Mucosa of rectum (tissue), 2 donors: ENCODE measurements around the gene RAB26.
"Not testable (repeated sequence)": the region's sequence is repeated elsewhere in the genome, so short reads cannot be mapped to it uniquely, and the experiment has no call there.

Experiments
- H3K27ac ChIP-seq, 2 donors: one replicate each; pipeline ENCODE4 v1.7.0; 2013; ENCODE audit warnings: inconsistent platforms in 2 of 2, low read depth in 2 of 2, low read length in 2 of 2
- H3K27me3 ChIP-seq, 2 donors: one replicate each; pipeline ENCODE4 v1.7.0; 2013; ENCODE audit warnings: low read length in 2 of 2; ENCODE audit not compliant: control insufficient read depth in 2 of 2, insufficient read depth in 2 of 2
- H3K36me3 ChIP-seq, 2 donors: one replicate each; pipeline ENCODE4 v1.7.0; 2013; ENCODE audit warnings: low read length in 2 of 2; ENCODE audit not compliant: control insufficient read depth in 2 of 2, insufficient read depth in 2 of 2
- H3K4me1 ChIP-seq, 2 donors: one replicate each; pipeline ENCODE4 v1.7.0; 2013; ENCODE audit warnings: low read length in 2 of 2, mild to moderate bottlenecking in 1 of 2; ENCODE audit not compliant: control insufficient read depth in 2 of 2, insufficient read depth in 2 of 2
- H3K4me3 ChIP-seq, 2 donors: one replicate each; pipeline ENCODE4 v1.7.0; 2013; ENCODE audit warnings: low read length in 2 of 2
- H3K9ac ChIP-seq, 2 donors: one replicate each; pipeline ENCODE4 v1.7.0; 2013; ENCODE audit warnings: low read length in 2 of 2, low read depth in 1 of 2, mild to moderate bottlenecking in 1 of 2
- H3K9me3 ChIP-seq, 2 donors: one replicate each; pipeline ENCODE4 v1.7.0; 2013; ENCODE audit warnings: low read length in 2 of 2; ENCODE audit not compliant: control insufficient read depth in 2 of 2
- donor health status: healthy.
- donor health status: Normal muscosa, but diverticular disease.

RAB26 gene

GRCh38 chr16:2195322-2196161, 47.1 kb downstream of the RAB26 start:
- H3K4me1 ChIP-seq = peaks cover 0 to 4% of the 10 kb centered on the region in 2 donors
- no peak overlapping the region for H3K4me3 ChIP-seq
- no peak overlapping the region for H3K27ac ChIP-seq
- no peak overlapping the region for H3K9ac ChIP-seq
- no peaks in the 10 kb centered on the region for H3K36me3 ChIP-seq
- H3K27me3 ChIP-seq = peaks cover 30 to 37% of the 10 kb centered on the region in 2 donors
- H3K9me3 ChIP-seq = no peaks in the 10 kb centered on the region

GRCh38 chr16:2196162-2196980, 47.9 kb downstream of the RAB26 start, which contains the start of gene CASKIN1:
TSS of gene CASKIN1 (minus strand) at chr16:2196605. CDS start at chr16:2196432, 173 bp downstream.
- Histone ChIP-seq H3K4me3 (no peak within 1 kb of the TSS), H3K27ac (no peak within 1 kb of the TSS), H3K36me3 (no peaks in the 10 kb centered on the region), H3K4me1 (peaks cover 0 to 4% of the 10 kb centered on the region in 2 donors), H3K9me3 (no peaks in the 10 kb centered on the region), H3K9ac (no peak within 1 kb of the TSS), H3K27me3 (peaks cover 30 to 37% of the 10 kb centered on the region in 2 donors)

- no peak overlapping the region for H3K27ac ChIP-seq
- no peaks in the 10 kb centered on the region for H3K36me3 ChIP-seq
- H3K4me1 ChIP-seq = peaks cover 0 to 4% of the 10 kb centered on the region in 2 donors
- H3K4me3 ChIP-seq = no peak overlapping the region
- no peak overlapping the region for H3K9ac ChIP-seq
- H3K27me3 ChIP-seq = peaks cover 30 to 37% of the 10 kb centered on the region in 2 donors
- H3K9me3 ChIP-seq = no peaks in the 10 kb centered on the region
Measured at GRCh38 chr16:2196981-2197511, 48.6 kb downstream of the RAB26 start.

- peaks cover 30 to 37% of the 10 kb centered on the region in 2 donors for H3K27me3 ChIP-seq
- no peak overlapping the region for H3K4me3 ChIP-seq
- no peaks in the 10 kb centered on the region for H3K9me3 ChIP-seq
- H3K9ac ChIP-seq = no peak overlapping the region
- H3K27ac ChIP-seq = no peak overlapping the region
- H3K4me1 ChIP-seq = peaks cover 0 to 4% of the 10 kb centered on the region in 2 donors
- no peaks in the 10 kb centered on the region for H3K36me3 ChIP-seq
Measured at GRCh38 chr16:2197765-2198164, 49.3 kb downstream of the RAB26 start.

- Histone ChIP-seq H3K9me3 (no peaks in the 10 kb centered on the region), H3K4me3 (no peak overlapping the region), H3K36me3 (no peaks in the 10 kb centered on the region), H3K27me3 (peaks cover 30 to 37% of the 10 kb centered on the region in 2 donors), H3K4me1 (peaks cover 0 to 4% of the 10 kb centered on the region in 2 donors), H3K9ac (no peak overlapping the region), H3K27ac (no peak overlapping the region)
Measured at GRCh38 chr16:2198283-2198682, 49.9 kb downstream of the RAB26 start.

GRCh38 chr16:2199095-2199494, 50.7 kb downstream of the RAB26 start:
- H3K9me3 ChIP-seq = no peaks in the 10 kb centered on the region
- no peak overlapping the region for H3K27ac ChIP-seq
- H3K4me1 ChIP-seq = peaks cover 0 to 4% of the 10 kb centered on the region in 2 donors
- H3K36me3 ChIP-seq = no peaks in the 10 kb centered on the region
- no peak overlapping the region for H3K9ac ChIP-seq
- H3K27me3 ChIP-seq = peaks cover 29 to 35% of the 10 kb centered on the region in 2 donors
- H3K4me3 ChIP-seq = no peak overlapping the region

- H3K9ac ChIP-seq = no peak overlapping the region
- peaks cover 23 to 30% of the 10 kb centered on the region in 2 donors for H3K27me3 ChIP-seq
- peaks cover 2 to 4% of the 10 kb centered on the region in 2 donors for H3K4me1 ChIP-seq
- no peak overlapping the region for H3K27ac ChIP-seq
- H3K36me3 ChIP-seq = no peaks in the 10 kb centered on the region
- no peaks in the 10 kb centered on the region for H3K9me3 ChIP-seq
- no peak overlapping the region for H3K4me3 ChIP-seq
Measured at GRCh38 chr16:2199621-2200139, 51.3 kb downstream of the RAB26 start.

- no peaks in the 10 kb centered on the region for H3K36me3 ChIP-seq
- H3K27me3 ChIP-seq = peaks cover 17 to 25% of the 10 kb centered on the region in 2 donors
- no peaks in the 10 kb centered on the region for H3K9me3 ChIP-seq
- no peak overlapping the region for H3K9ac ChIP-seq
- peaks cover 6% of the 10 kb centered on the region in 2 donors for H3K4me1 ChIP-seq
- no peak overlapping the region for H3K4me3 ChIP-seq
- H3K27ac ChIP-seq = no peak overlapping the region
Measured at GRCh38 chr16:2200313-2200712, 51.9 kb downstream of the RAB26 start.

GRCh38 chr16:2203119-2203688, 54.8 kb downstream of the RAB26 start:
- Histone ChIP-seq H3K36me3 (peaks cover 0 to 10% of the 10 kb centered on the region in 2 donors), H3K4me1 (peaks cover 12 to 13% of the 10 kb centered on the region in 2 donors)
- not testable (repeated sequence) for H3K27ac ChIP-seq, H3K4me3 ChIP-seq, H3K9me3 ChIP-seq, H3K9ac ChIP-seq, H3K27me3 ChIP-seq
